AG08395 (cell line): ENCODE measurements around the gene SAXO2.
"Not testable (repeated sequence)": the region's sequence is repeated elsewhere in the genome, so short reads cannot be mapped to it uniquely, and the experiment has no call there.

Source experiments
- DNase-seq: peaks from one replicate; pipeline ENCODE4 v3.0.0; 2012; ENCODE audit warnings: mixed read lengths, low spot score

The SAXO2 gene

GRCh38 chr15:82333603-82334553 is 71.3 kb downstream of the SAXO2 start:
- DNase-seq, result not testable (repeated sequence)
